Kidney (tissue), 14 donors: ENCODE measurements around the gene RPS21. TPM values are rescaled to one million over a fixed set of nuclear protein-coding genes. Genes with fewer than 3 reads are reported as not detected.

Source experiments
- DNase-seq, 5 donors: peaks; one replicate each; pipeline ENCODE4 v3.0.0-alpha.2; 2013 to 2020
- FAIRE-seq: peaks from 2 replicates; lab custom pipeline; 2012; peaks lifted over from hg19 to GRCh38; lab: Jason Lieb, UNC
- H3K27ac ChIP-seq, 2 donors: one replicate each; pipeline ENCODE4 v1.7.0; 2013; ENCODE audit warnings: low read depth in 2 of 2, low read length in 2 of 2, inconsistent platforms in 1 of 2
- H3K27me3 ChIP-seq: one replicate; pipeline ENCODE4 v1.7.1; 2013; ENCODE audit warnings: low read length, inconsistent platforms; ENCODE audit not compliant: control insufficient read depth, insufficient read depth
- H3K36me3 ChIP-seq, 3 donors: one replicate each; pipeline versions ENCODE4 v1.7.0 to v1.7.1; 2013; ENCODE audit warnings: low read length in 3 of 3, control low read depth in 1 of 3, inconsistent platforms in 1 of 3; ENCODE audit not compliant: insufficient read depth in 3 of 3, control insufficient read depth in 2 of 3
- H3K4me1 ChIP-seq, 3 donors: one replicate each; pipeline versions ENCODE4 v1.7.0 to v1.7.1; 2013; ENCODE audit warnings: low read length in 3 of 3, inconsistent platforms in 1 of 3, low read depth in 1 of 3; ENCODE audit not compliant: control insufficient read depth in 2 of 3, insufficient read depth in 2 of 3
- H3K4me3 ChIP-seq, 3 donors: one replicate each; pipeline versions ENCODE4 v1.7.0 to v1.8.1; 2013; ENCODE audit warnings: low read length in 3 of 3, control low read depth in 1 of 3, inconsistent platforms in 1 of 3
- H3K9ac ChIP-seq, 3 donors: one replicate each; pipeline versions ENCODE4 v1.7.0 to v1.7.1; 2013; ENCODE audit warnings: low read length in 3 of 3, control low read depth in 1 of 3, inconsistent platforms in 1 of 3
- H3K9me3 ChIP-seq, 3 donors: one replicate each; pipeline versions ENCODE4 v1.7.0 to v1.7.1; 2013; ENCODE audit warnings: low read length in 3 of 3, control low read depth in 1 of 3, inconsistent platforms in 1 of 3; ENCODE audit not compliant: control insufficient read depth in 2 of 3, insufficient read depth in 1 of 3
- CTCF ChIP-seq: IDR thresholded peaks from 3 replicates; pipeline ENCODE4 v1.5.1; 2012; ENCODE audit warnings: mild to moderate bottlenecking, moderate library complexity, borderline replicate concordance; ENCODE audit not compliant: insufficient read depth; ENCODE audit errors: extremely low read depth
- intact Hi-C: fragments of 100-400 bp; cut with DNase I; formaldehyde crosslinking; loops from one replicate; pipeline ENCODE4 v1.11.1; 2022
- polyA plus RNA-seq: library from polyadenylated mRNA; stranded (reverse); fragments of 350-450 nt; fragmentation: Illumina TruSeq; extraction: RNeasy Lipid Tissue Mini Kit (QIAGEN cat#74804); gene quantifications from one replicate; pipeline ENCODE4 v1.2.3, GENCODE V29; 2014; ENCODE audit warnings: low read depth, low replicate concordance; ENCODE audit not compliant: insufficient read depth
- total RNA-seq: library from RNA; stranded (reverse); fragmentation: NEBNext Ultra II Directional; extraction: Animal tissue kit (Norgen Biotek cat#: 25700); gene quantifications from one replicate; pipeline ENCODE4 v1.2.1, GENCODE V29; 2021
- donor health status: control.
- donor health status: control.
- donor health status: control.
- donor health status: control.
- donor health status: control.
- donor health status: DM: yes; HTN: yes; CAD: no.
- donor health status: Normal renal cell carcinoma (clear cell type).

Gene RPS21
- total and polyA plus RNA-seq, 2 donors from 2014 or later = 1,221 to 2,336 TPM

- intact Hi-C loops = no loop called here
- Histone ChIP-seq H3K27me3 (no peaks in the 10 kb centered on the region), H3K4me1 (peaks cover 0 to 22% (median 6%) of the 10 kb centered on the region in 3 donors), H3K4me3 (no peak overlapping the region), H3K9ac (no peak overlapping the region), H3K9me3 (no peaks in the 10 kb centered on the region), H3K36me3 (no peaks in the 10 kb centered on the region), H3K27ac (no peak overlapping the region)
- TF ChIP-seq CTCF = no peak
- DNase-seq (no peak), FAIRE-seq (no peak)
Observed at GRCh38 chr20:62429455-62430310, 42.8 kb downstream of the RPS21 start.

- no peaks in the 10 kb centered on the region for H3K27me3 ChIP-seq
- H3K27ac ChIP-seq = no peak overlapping the region
- H3K4me1 ChIP-seq = peaks cover 0 to 23% (median 6%) of the 10 kb centered on the region in 3 donors
- no peaks in the 10 kb centered on the region for H3K36me3 ChIP-seq
- FAIRE-seq = no peak
- TF ChIP-seq CTCF = no peak
- H3K9me3 ChIP-seq = no peaks in the 10 kb centered on the region
- intact Hi-C loops = no loop called here
- DNase-seq = no peak
- no peak overlapping the region for H3K4me3 ChIP-seq
- H3K9ac ChIP-seq = no peak overlapping the region
Observed at GRCh38 chr20:62430311-62430853, 43.5 kb downstream of the RPS21 start.

GRCh38 chr20:62430866-62431447, 44.1 kb downstream of the RPS21 start:
- FAIRE-seq (no peak), DNase-seq (no peak)
- no peak for TF ChIP-seq CTCF

More at GRCh38 chr20:62430866-62431447, 44.1 kb downstream of the RPS21 start:
- intact Hi-C loops = no loop called here
- H3K27ac ChIP-seq = no peak overlapping the region
- H3K36me3 ChIP-seq = no peaks in the 10 kb centered on the region
- H3K27me3 ChIP-seq = no peaks in the 10 kb centered on the region
- no peak overlapping the region for H3K9ac ChIP-seq
- peaks cover 0 to 23% (median 6%) of the 10 kb centered on the region in 3 donors for H3K4me1 ChIP-seq
- no peaks in the 10 kb centered on the region for H3K9me3 ChIP-seq
- no peak overlapping the region for H3K4me3 ChIP-seq
